ENCODE results near the gene CA11.

CA11 gene

DNA sequence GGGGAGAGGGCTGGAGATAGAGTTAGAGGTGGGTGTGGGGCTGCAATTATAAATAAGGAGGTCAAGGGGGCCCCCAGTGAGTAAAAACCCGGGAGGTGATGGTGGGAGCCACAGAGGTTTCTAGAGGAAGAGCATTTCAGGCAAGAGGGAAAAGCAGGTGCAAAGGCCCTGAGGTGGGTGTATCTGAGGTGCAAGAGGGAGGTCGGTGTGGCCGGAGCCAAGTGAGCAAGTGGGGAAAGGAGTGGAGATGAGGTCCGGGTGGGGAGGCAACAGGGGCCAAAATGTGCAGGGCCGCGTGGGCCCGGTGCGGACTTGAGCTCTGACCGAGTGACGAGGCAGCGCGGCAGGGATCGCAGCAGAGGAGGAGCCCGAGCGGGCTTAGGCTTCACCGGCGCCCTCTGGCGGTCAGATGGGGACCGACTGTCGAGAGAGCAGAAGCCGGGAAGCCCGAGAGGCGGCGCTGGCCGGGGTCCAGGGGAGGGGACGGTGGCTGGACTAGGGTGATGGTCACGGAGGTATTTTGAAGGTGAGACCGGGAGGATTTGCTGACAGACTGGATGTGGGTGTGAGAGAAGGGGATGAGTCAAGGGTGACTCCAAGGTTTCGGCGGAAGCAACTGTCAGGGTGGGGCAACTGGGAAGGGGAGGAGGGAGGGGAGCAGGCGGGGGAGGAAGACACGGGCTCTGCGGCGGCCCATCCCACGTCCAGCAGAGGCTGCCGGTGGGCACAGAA lies 57.2 kb downstream of the CA11 start:
- DNase-seq (ENCODE audit: low read depth in 1 of 2, low spot score in 1 of 2): peak; percentile 73 to 88

All from activated T-helper 1 cell treated with anti-CD3 and anti-CD28 coated beads, Interleukin-2, amount 50 U/mL, for 16 hours (primary cell).